Colonic mucosa (tissue), 4 donors: ENCODE results near the gene BRINP2. TPM values are rescaled to one million over a fixed set of nuclear protein-coding genes. Genes with fewer than 3 reads are reported as not detected.

Experiments
- DNase-seq: peaks from one replicate; pipeline ENCODE4 v3.0.0-alpha.2; 2020
- H3K27ac ChIP-seq: fragments of 200-600 bp; one replicate; pipeline ENCODE4 v1.8.0; 2021
- H3K27me3 ChIP-seq: fragments of 200-600 bp; one replicate; pipeline ENCODE4 v1.8.0; 2021
- H3K36me3 ChIP-seq: fragments of 200-600 bp; one replicate; pipeline ENCODE4 v1.8.0; 2021
- H3K4me1 ChIP-seq: fragments of 200-600 bp; one replicate; pipeline ENCODE4 v1.8.0; 2021; ENCODE audit warnings: mild to moderate bottlenecking
- H3K4me3 ChIP-seq: fragments of 200-600 bp; one replicate; pipeline ENCODE4 v1.8.0; 2021
- H3K9ac ChIP-seq, 2 donors: one replicate each; pipeline ENCODE4 v1.7.0; 2013; ENCODE audit warnings: control low read depth in 2 of 2, low read depth in 2 of 2, low read length in 2 of 2
- H3K9me3 ChIP-seq: fragments of 200-600 bp; one replicate; pipeline ENCODE4 v1.8.0; 2021
- CTCF ChIP-seq: fragments of 200-600 bp; IDR thresholded peaks from one replicate; pipeline ENCODE4 v1.8.0; 2022; ENCODE audit warnings: antibody characterized with exemption, mild to moderate bottlenecking
- intact Hi-C: fragments of 100-400 bp; cut with DNase I; formaldehyde crosslinking; loops from one replicate; pipeline ENCODE4 v1.14.1; 2022
- total RNA-seq, 2 donors: library from RNA; stranded (reverse); fragmentation: NEBNext Ultra II Directional in 1 of 2; extraction: Animal tissue kit (Norgen Biotek cat#: 25700) in 1 of 2; gene quantifications; one replicate each; pipeline ENCODE4 v1.2.1, GENCODE V29; 2021
- donor health status: healthy.
- donor health status: DM: no; HTN: no; CAD: no.
- donor health status: DM: no; HTN: no; CAD: no.

BRINP2 gene
- total RNA-seq, 2 donors from 2014 or later, result not detected

GRCh38 chr1:177281901-177282300 lies 111.1 kb downstream of the BRINP2 start:
- no peaks in the 10 kb centered on the region for H3K36me3 ChIP-seq
- intact Hi-C loops, result no loop called here
- H3K9ac ChIP-seq, result no peak overlapping the region
- no peaks in the 10 kb centered on the region for H3K4me1 ChIP-seq
- no peak overlapping the region for H3K27ac ChIP-seq
- no peaks in the 10 kb centered on the region for H3K9me3 ChIP-seq
- DNase-seq, result no peak
- H3K4me3 ChIP-seq, result no peak overlapping the region
- no peak for TF ChIP-seq CTCF
- H3K27me3 ChIP-seq, result no peaks in the 10 kb centered on the region

DNA sequence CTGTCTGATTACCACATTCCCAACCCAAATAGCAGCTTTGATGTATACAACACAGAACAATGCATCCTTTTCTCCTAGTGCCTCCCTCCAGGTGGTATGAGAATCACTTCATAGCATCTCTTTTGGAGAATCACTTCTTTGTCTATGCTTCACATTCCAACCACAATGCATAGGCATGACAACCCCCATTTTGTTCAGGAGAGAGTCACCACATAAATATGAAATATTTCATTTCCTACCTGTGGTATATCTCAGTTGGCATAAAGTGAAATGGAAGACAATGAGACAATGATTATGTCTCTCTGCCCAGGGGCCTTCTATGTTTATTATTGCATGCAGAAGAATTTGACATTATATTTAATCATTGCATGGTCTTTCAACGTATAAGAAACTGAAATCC lies 112.2 kb downstream of the BRINP2 start:
- no peak for TF ChIP-seq CTCF
- no peak for DNase-seq
- no peaks in the 10 kb centered on the region for H3K4me1 ChIP-seq
- H3K9ac ChIP-seq, result no peak overlapping the region
- no peak overlapping the region for H3K4me3 ChIP-seq
- intact Hi-C loops, result no loop called here
- H3K27ac ChIP-seq, result no peak overlapping the region
- no peaks in the 10 kb centered on the region for H3K9me3 ChIP-seq
- H3K27me3 ChIP-seq, result no peaks in the 10 kb centered on the region
- H3K36me3 ChIP-seq, result no peaks in the 10 kb centered on the region

GRCh38 chr1:177283380-177283779 lies 112.6 kb downstream of the BRINP2 start:
- H3K9ac ChIP-seq, result no peak overlapping the region
- intact Hi-C loops, result no loop called here
- no peak overlapping the region for H3K27ac ChIP-seq
- no peaks in the 10 kb centered on the region for H3K9me3 ChIP-seq
- H3K4me3 ChIP-seq, result no peak overlapping the region
- H3K36me3 ChIP-seq, result no peaks in the 10 kb centered on the region
- H3K4me1 ChIP-seq, result no peaks in the 10 kb centered on the region
- no peak for DNase-seq
- no peak for TF ChIP-seq CTCF
- no peaks in the 10 kb centered on the region for H3K27me3 ChIP-seq

- TF ChIP-seq CTCF, result no peak
- intact Hi-C loops, result no loop called here
- Histone ChIP-seq H3K9ac (no peak overlapping the region), H3K27me3 (no peaks in the 10 kb centered on the region), H3K36me3 (no peaks in the 10 kb centered on the region), H3K4me3 (no peak overlapping the region), H3K27ac (no peak overlapping the region), H3K9me3 (no peaks in the 10 kb centered on the region), H3K4me1 (no peaks in the 10 kb centered on the region)
- no peak for DNase-seq
Observed at GRCh38 chr1:177286396-177286795, 115.6 kb downstream of the BRINP2 start.

DNA sequence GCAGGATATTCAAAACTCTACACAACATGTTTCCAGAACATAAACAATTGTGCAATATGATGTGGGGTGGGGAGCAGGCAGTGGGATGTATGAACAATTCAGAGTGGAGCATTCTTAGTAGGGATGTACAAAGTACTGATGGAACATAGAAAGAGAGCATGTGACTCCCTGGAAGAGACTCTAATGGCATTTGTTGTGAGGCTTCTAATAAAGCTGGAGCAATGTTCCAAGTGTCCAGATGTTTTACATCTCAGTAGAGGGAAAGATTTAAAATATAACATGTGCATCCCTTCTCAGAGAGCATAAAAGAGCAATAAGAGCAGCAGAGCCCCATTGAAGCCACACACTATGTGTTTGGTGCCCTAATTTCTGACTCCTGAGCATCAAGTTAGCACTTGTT lies 116.5 kb downstream of the BRINP2 start:
- H3K27me3 ChIP-seq, result no peaks in the 10 kb centered on the region
- intact Hi-C loops, result no loop called here
- DNase-seq, result no peak
- no peak overlapping the region for H3K9ac ChIP-seq
- H3K4me1 ChIP-seq, result no peaks in the 10 kb centered on the region
- H3K36me3 ChIP-seq, result no peaks in the 10 kb centered on the region
- H3K9me3 ChIP-seq, result no peaks in the 10 kb centered on the region
- H3K27ac ChIP-seq, result no peak overlapping the region
- TF ChIP-seq CTCF, result no peak
- H3K4me3 ChIP-seq, result no peak overlapping the region

- Histone ChIP-seq H3K4me3 (no peak overlapping the region), H3K27ac (no peak overlapping the region), H3K9ac (no peak overlapping the region), H3K9me3 (no peaks in the 10 kb centered on the region), H3K4me1 (no peaks in the 10 kb centered on the region), H3K27me3 (no peaks in the 10 kb centered on the region), H3K36me3 (no peaks in the 10 kb centered on the region)
- DNase-seq, result no peak
- no peak for TF ChIP-seq CTCF
- intact Hi-C loops, result no loop called here
Observed at GRCh38 chr1:177287994-177288393, 117.2 kb downstream of the BRINP2 start.
